Gastrocnemius medialis (tissue), 4 donors: Measurements from ENCODE around the gene SLCO4A1. TPM values are rescaled to one million over a fixed set of nuclear protein-coding genes. Genes with fewer than 3 reads are reported as not detected.

ENCODE experiments used
- ATAC-seq, 2 donors: fragments of 150-250 bp; one replicate each; pipeline ENCODE4 v1.9.1; 2016
- DNase-seq, 2 donors: peaks; one replicate each; pipeline ENCODE4 v3.0.0-alpha.2; 2019
- H3K27ac ChIP-seq, 4 donors: fragments of 200-600 bp; sonication (generic); 1 replicate in 1 of 4; 2 replicates in 3 of 4; pipeline ENCODE4 v1.5.1; 2016 to 2018; ENCODE audit warnings: mild to moderate bottlenecking in 2 of 4, moderate library complexity in 1 of 4
- H3K27me3 ChIP-seq, 3 donors: fragments of 200-600 bp; sonication (generic) in 2 of 3; 1 replicate in 1 of 3; 2 replicates in 2 of 3; pipeline versions ENCODE4 v1.5.1 to v1.6.0; 2016 to 2019; ENCODE audit warnings: mild to moderate bottlenecking in 1 of 3, moderate library complexity in 1 of 3
- H3K36me3 ChIP-seq, 2 donors: fragments of 200-600 bp; sonication (generic) in 1 of 2; one replicate each; pipeline ENCODE4 v1.5.1; 2017 to 2018
- H3K4me1 ChIP-seq, 2 donors: fragments of 200-600 bp; sonication (generic) in 1 of 2; one replicate each; pipeline ENCODE4 v1.5.1; 2016 to 2017; ENCODE audit warnings: mild to moderate bottlenecking in 2 of 2
- H3K4me3 ChIP-seq, 4 donors: fragments of 200-600 bp; sonication (generic) in 3 of 4; 1 replicate in 1 of 4; 2 replicates in 3 of 4; pipeline ENCODE4 v1.5.1; 2016 to 2019; ENCODE audit warnings: mild to moderate bottlenecking in 2 of 4
- H3K9me3 ChIP-seq, 3 donors: fragments of 200-600 bp; sonication (generic) in 2 of 3; 1 replicate in 1 of 3; 2 replicates in 2 of 3; pipeline ENCODE4 v1.5.1; 2016 to 2019
- POLR2A ChIP-seq, 2 donors: fragments of 450-650 bp; IDR thresholded peaks; one replicate each; pipeline ENCODE4 v1.6.1; 2017; ENCODE audit warnings: antibody characterized with exemption in 2 of 2, mild to moderate bottlenecking in 2 of 2, moderate library complexity in 2 of 2
- in situ Hi-C, 4 donors: fragments of 200-750 bp; cut with MboI; loops; one replicate each; pipeline versions ENCODE4 v1.15.0 to v1.8.0; 2017; ENCODE audit warnings: low sequenced_read_pairs in 4 of 4
- intact Hi-C: fragments of 100-400 bp; cut with DNase I; formaldehyde crosslinking; loops from one replicate; pipeline ENCODE4 v1.15.1; 2023; ENCODE audit warnings: low total_unique reads
- total RNA-seq, 4 donors: library from RNA; depleted of rRNA; stranded (reverse); fragments of >200 nt; gene quantifications; one replicate each; pipeline versions ENCODE4 v1.1.0 to v1.2.3, GENCODE V29; 2016
- TF ChIP-seq, protein P1 (sequence below), 5 experiments: fragments of 450-650 bp in 3 of 5; fragments of 200-600 bp in 2 of 5; sonication (generic) in 2 of 5; IDR thresholded peaks in 4 of 5; conservative IDR thresholded peaks in 1 of 5; 1 replicate in 4 of 5; 2 replicates in 1 of 5; pipeline ENCODE4 v1.5.1; 2016 to 2019; ENCODE audit warnings: antibody characterized with exemption in 5 of 5, mild to moderate bottlenecking in 3 of 5, moderate library complexity in 3 of 5

The SLCO4A1 gene
- total RNA-seq, 4 donors from 2014 or later, result 20.4 to 26.9 (median 21.8) TPM

GRCh38 chr20:62598761-62599194 lies 43.5 kb upstream of the SLCO4A1 start:
- Histone ChIP-seq H3K4me3 (no peak overlapping the region), H3K36me3 (no peaks in the 10 kb centered on the region), H3K27ac (no peak overlapping the region), H3K27me3 (peaks cover 0 to 17% (median 13%) of the 10 kb centered on the region in 3 donors), H3K9me3 (no peaks in the 10 kb centered on the region), H3K4me1 (peaks cover 1 to 6% of the 10 kb centered on the region in 2 donors)
- ATAC-seq, result peak; percentile 19 to 32
- intact Hi-C loops, result no loop called here
- in situ Hi-C loops, result no loop called here
- peak; percentile 36 to 73 for DNase-seq
- TF ChIP-seq, protein P1, sequence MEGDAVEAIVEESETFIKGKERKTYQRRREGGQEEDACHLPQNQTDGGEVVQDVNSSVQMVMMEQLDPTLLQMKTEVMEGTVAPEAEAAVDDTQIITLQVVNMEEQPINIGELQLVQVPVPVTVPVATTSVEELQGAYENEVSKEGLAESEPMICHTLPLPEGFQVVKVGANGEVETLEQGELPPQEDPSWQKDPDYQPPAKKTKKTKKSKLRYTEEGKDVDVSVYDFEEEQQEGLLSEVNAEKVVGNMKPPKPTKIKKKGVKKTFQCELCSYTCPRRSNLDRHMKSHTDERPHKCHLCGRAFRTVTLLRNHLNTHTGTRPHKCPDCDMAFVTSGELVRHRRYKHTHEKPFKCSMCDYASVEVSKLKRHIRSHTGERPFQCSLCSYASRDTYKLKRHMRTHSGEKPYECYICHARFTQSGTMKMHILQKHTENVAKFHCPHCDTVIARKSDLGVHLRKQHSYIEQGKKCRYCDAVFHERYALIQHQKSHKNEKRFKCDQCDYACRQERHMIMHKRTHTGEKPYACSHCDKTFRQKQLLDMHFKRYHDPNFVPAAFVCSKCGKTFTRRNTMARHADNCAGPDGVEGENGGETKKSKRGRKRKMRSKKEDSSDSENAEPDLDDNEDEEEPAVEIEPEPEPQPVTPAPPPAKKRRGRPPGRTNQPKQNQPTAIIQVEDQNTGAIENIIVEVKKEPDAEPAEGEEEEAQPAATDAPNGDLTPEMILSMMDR (IDR thresholded peaks at IDR 0.05 in 4 of 5, conservative IDR thresholded peaks at IDR 0.05 in 1 of 5), result no peak
- TF ChIP-seq POLR2A (IDR thresholded peaks at IDR 0.05), result no peak

DNA sequence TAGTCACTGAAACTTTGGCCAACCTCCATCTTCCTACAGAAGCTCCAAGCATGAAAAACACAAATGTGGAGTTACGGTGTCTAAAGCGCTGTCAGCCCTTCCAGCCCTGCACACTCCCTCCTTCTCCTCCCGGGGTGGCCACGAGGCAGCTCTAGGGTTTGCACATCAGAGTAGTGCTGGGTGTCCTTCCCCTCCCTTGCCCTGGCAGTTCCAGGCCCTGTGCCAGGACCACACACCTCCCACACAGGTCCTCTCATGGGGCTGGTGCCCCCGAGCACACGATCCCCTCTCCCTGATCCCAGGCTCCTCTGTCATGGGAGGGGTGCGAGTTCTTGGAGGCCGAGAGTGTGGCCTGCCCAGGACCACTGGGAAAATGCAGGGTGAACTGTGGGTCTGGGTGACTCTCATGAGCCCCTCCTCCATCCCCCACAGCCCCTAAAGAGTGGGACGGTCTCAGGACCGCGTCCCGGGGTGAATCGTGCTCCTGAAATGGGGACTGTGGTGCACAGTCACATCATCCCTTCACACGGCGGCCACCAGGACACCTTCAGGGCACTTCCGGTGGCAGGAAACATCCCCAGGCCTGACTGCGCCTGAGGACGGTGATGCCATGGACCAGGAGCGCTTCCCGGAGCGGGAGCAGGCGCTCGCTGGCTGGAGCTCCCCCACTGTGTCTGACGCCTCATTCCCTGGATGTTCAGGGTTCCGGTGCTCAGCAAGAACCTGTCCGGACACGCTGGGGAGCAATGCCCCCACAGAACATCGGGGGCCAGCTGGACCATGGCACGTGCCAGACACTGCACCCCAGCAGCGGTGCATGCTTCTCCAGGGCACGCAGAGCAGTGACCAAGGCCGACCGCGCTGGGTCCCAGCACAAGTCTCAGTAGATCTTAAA lies 42.8 kb upstream of the SLCO4A1 start:
- Histone ChIP-seq H3K4me3 (no peak overlapping the region), H3K9me3 (no peaks in the 10 kb centered on the region), H3K27me3 (peaks cover 3 to 24% (median 20%) of the 10 kb centered on the region in 3 donors), H3K4me1 (peaks cover 6 to 7% of the 10 kb centered on the region in 2 donors), H3K27ac (no peak overlapping the region), H3K36me3 (no peaks in the 10 kb centered on the region)
- TF ChIP-seq, protein P1 (IDR thresholded peaks at IDR 0.05 in 4 of 5, conservative IDR thresholded peaks at IDR 0.05 in 1 of 5), result no peak
- no peak for TF ChIP-seq POLR2A (IDR thresholded peaks at IDR 0.05)
- DNase-seq (no peak), ATAC-seq (no peak)
- in situ Hi-C loops, result loop anchor here in 1 of 4 donors (25.0 kb wide), 1 partner anchor 87 kb away; no protein-coding TSS in a partner anchor
- intact Hi-C loops, result no loop called here

DNA sequence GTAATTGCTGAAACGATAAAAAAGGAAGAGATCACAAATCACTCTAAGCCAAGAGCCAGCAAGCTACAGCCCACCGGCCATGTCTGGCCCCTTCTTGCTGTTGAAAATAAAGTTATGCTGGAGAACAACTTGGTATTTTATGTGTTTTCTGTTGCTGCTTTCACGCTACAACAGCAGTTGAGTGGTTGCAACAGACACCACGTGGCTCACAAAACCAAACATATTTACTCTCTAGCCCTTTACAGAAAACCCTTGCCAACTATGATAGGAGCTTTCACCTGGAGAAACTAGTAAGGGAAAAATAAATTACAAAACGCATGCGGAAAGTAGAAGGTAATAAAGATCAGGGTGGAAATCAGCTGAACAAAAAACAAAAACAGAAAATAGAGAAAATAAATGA lies 41.1 kb upstream of the SLCO4A1 start:
- H3K9me3 ChIP-seq, result no peaks in the 10 kb centered on the region
- intact Hi-C loops, result no loop called here
- DNase-seq (no peak), ATAC-seq (no peak)
- TF ChIP-seq, protein P1 (IDR thresholded peaks at IDR 0.05 in 4 of 5, conservative IDR thresholded peaks at IDR 0.05 in 1 of 5), result no peak
- TF ChIP-seq POLR2A (IDR thresholded peaks at IDR 0.05), result no peak
- no peak overlapping the region for H3K27ac ChIP-seq
- peaks cover 6 to 9% of the 10 kb centered on the region in 2 donors for H3K4me1 ChIP-seq
- no peaks in the 10 kb centered on the region for H3K36me3 ChIP-seq
- H3K4me3 ChIP-seq, result no peak overlapping the region
- in situ Hi-C loops, result loop anchor here in 1 of 4 donors (25.0 kb wide), 1 partner anchor 89 kb away; no protein-coding TSS in a partner anchor
- H3K27me3 ChIP-seq, result peaks cover 16 to 26% (median 18%) of the 10 kb centered on the region in 3 donors

GRCh38 chr20:62601714-62602113 lies 40.6 kb upstream of the SLCO4A1 start:
- DNase-seq, result no peak
- Histone ChIP-seq H3K4me1 (peaks cover 6 to 14% of the 10 kb centered on the region in 2 donors), H3K36me3 (no peaks in the 10 kb centered on the region), H3K27ac (no peak overlapping the region), H3K27me3 (peaks cover 19 to 26% (median 21%) of the 10 kb centered on the region in 3 donors), H3K9me3 (no peaks in the 10 kb centered on the region), H3K4me3 (no peak overlapping the region)
- ATAC-seq, result no peak
- intact Hi-C loops, result loop anchor here (2.0 kb wide), 1 partner anchor 51 kb away; no protein-coding TSS in a partner anchor
- in situ Hi-C loops, result loop anchor here in 1 of 4 donors (25.0 kb wide), 1 partner anchor 89 kb away; no protein-coding TSS in a partner anchor
- no peak for TF ChIP-seq POLR2A (IDR thresholded peaks at IDR 0.05)
- TF ChIP-seq, protein P1 (IDR thresholded peaks at IDR 0.05 in 4 of 5, conservative IDR thresholded peaks at IDR 0.05 in 1 of 5), result no peak
